Kidney epithelial cell (primary cell): Measurements from ENCODE around the gene ALX3. TPM values are rescaled to one million over a fixed set of nuclear protein-coding genes. Genes with fewer than 3 reads are reported as not detected.

Experiments
- DNase-seq: peaks from one replicate; pipeline ENCODE4 v3.0.0-alpha.2; 2010; ENCODE audit warnings: low read depth
- H3K27me3 ChIP-seq: 2 replicates; pipeline ENCODE4 v1.6.0; 2011; ENCODE audit warnings: low read length; ENCODE audit not compliant: control insufficient read depth, insufficient read depth
- H3K36me3 ChIP-seq: 2 replicates; pipeline ENCODE4 v1.5.1; 2011; ENCODE audit warnings: low read length; ENCODE audit not compliant: control insufficient read depth, insufficient read depth
- H3K4me3 ChIP-seq: 2 replicates; pipeline ENCODE4 v1.5.1; 2011; ENCODE audit warnings: low read depth, mild to moderate bottlenecking, control low read depth, low read length
- total RNA-seq: library from RNA; depleted of rRNA; stranded (reverse); fragments of >200 nt; gene quantifications from 2 replicates; pipeline ENCODE4 v1.2.3, GENCODE V29; 2015
- TF ChIP-seq, protein P1 (sequence below): IDR thresholded peaks from 2 replicates; pipeline ENCODE4 v1.5.1; 2011; ENCODE audit warnings: mild to moderate bottlenecking, moderate library complexity, low read length, control low read depth, inconsistent platforms; ENCODE audit not compliant: insufficient read depth, poor library complexity, severe bottlenecking

Gene ALX3
- total RNA-seq, 1 donor from 2014 or later = not detected

DNA sequence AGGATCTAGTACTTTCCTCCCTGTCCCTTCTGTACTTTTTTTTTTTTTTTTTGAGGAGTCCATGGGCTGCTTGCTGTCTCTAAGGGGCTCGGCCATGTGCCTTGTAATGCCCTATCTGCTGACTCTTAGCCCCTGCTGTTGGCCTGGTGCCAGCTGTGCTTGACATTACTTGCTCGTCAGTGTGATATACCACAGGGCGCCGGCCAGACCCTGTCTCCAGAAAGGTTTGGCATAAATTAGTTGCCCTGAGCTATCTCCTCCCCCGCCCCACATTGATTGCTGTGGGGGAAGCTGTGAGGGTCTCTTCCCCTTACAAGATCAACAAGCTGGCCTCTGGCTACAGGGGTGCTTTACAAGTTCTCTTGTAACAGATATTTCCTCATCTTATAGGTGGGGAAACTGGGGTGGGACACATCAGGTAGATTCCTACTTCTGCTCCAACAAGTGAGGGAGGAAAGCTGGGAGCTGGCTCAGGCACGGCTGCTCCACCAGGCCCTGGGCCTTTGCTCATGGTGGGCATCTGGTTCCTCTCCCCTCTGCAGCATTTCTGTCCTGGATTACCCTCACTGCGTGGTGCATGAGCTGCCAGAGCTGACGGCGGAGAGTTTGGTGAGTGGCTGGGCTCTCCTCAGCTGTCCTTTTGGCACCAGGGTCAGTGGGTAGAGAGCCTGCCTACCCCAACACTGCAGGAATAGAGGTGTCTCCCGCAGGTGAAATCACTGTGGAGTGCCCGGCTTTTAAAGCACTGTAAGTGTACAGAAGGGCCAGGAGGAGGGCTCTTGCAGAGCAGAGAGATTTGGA lies 20.5 kb downstream of the ALX3 start:
- Histone ChIP-seq H3K36me3 (peaks cover 11% of the 10 kb centered on the region), H3K27me3 (no peaks in the 10 kb centered on the region), H3K4me3 (no peak overlapping the region)
- no peak for DNase-seq
- TF ChIP-seq, protein P1, sequence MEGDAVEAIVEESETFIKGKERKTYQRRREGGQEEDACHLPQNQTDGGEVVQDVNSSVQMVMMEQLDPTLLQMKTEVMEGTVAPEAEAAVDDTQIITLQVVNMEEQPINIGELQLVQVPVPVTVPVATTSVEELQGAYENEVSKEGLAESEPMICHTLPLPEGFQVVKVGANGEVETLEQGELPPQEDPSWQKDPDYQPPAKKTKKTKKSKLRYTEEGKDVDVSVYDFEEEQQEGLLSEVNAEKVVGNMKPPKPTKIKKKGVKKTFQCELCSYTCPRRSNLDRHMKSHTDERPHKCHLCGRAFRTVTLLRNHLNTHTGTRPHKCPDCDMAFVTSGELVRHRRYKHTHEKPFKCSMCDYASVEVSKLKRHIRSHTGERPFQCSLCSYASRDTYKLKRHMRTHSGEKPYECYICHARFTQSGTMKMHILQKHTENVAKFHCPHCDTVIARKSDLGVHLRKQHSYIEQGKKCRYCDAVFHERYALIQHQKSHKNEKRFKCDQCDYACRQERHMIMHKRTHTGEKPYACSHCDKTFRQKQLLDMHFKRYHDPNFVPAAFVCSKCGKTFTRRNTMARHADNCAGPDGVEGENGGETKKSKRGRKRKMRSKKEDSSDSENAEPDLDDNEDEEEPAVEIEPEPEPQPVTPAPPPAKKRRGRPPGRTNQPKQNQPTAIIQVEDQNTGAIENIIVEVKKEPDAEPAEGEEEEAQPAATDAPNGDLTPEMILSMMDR = no peak

DNA sequence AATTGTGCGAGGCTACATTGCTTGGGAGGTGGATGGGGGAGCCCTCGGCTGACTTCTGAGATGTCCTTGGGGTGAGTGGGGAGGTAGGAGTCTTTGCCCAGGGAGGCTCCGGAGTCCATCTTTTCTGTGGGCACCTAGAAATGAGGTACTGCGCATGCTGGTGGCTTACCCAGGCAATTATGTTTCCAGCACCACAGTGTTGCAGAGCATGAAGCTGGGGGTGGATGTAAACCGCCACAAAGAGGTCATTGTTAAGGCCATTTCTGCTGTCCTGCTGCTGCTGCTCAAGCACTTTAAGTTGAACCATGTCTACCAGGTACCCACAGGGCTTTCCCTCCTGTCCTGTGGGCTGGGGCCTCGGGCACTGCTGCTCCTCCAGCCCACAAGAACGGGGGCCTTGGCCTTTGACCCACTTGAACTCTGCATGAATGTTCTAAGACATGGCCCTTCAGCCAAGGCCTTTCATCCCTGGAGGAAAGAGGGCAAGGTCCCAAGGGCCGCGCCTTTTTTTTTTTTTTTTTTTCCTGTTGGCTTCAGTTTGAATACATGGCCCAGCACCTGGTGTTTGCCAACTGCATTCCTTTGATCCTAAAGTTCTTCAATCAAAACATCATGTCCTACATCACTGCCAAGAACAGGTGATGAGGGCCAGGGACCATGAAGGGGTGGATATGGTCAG lies 21.4 kb downstream of the ALX3 start:
- H3K4me3 ChIP-seq = no peak overlapping the region
- TF ChIP-seq, protein P1 = no peak
- no peaks in the 10 kb centered on the region for H3K27me3 ChIP-seq
- peaks cover 11% of the 10 kb centered on the region for H3K36me3 ChIP-seq
- DNase-seq = no peak

DNA sequence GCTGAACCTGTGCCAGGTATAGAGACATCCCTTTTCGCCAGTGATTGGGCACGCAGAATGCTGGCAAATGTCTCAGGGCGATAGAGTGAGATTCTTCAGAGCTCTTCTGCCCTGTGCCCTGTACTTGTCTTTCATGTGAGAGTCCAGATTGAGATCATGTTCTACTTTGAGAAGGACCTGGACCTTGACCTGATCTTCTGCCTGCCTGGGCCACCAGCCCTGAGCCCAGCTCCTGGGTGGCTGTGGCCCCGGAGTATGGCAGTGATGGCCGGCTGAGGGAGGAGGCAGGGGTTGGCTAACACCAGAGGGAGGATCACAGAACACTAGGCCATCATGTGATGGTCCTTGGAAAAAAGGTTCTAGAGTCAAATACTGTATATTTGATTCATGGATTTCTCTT lies 22.2 kb downstream of the ALX3 start:
- no peak overlapping the region for H3K4me3 ChIP-seq
- TF ChIP-seq, protein P1 = no peak
- no peaks in the 10 kb centered on the region for H3K27me3 ChIP-seq
- peaks cover 9% of the 10 kb centered on the region for H3K36me3 ChIP-seq
- DNase-seq = no peak

DNA sequence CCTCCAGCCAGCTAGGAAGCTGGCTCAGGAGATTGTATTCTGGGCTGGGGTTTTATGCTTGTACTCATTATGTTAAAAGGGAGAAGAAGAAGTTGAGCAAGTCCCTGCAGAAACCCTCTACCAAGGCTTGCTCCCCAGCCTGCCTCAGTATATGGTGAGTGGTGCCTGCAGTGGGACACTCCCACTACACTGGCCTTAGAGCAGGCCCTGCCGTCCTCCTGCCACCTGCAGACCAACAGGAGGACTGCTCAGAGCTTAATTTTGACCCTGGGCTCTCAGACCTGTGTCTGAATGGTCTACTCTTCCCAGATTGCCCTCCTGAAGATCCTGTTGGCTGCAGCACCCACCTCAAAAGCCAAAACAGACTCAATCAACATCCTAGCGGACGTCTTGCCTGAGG lies 23.0 kb downstream of the ALX3 start:
- Histone ChIP-seq H3K36me3 (peaks cover 9% of the 10 kb centered on the region), H3K27me3 (no peaks in the 10 kb centered on the region), H3K4me3 (no peak overlapping the region)
- no peak for DNase-seq
- TF ChIP-seq, protein P1 = no peak

DNA sequence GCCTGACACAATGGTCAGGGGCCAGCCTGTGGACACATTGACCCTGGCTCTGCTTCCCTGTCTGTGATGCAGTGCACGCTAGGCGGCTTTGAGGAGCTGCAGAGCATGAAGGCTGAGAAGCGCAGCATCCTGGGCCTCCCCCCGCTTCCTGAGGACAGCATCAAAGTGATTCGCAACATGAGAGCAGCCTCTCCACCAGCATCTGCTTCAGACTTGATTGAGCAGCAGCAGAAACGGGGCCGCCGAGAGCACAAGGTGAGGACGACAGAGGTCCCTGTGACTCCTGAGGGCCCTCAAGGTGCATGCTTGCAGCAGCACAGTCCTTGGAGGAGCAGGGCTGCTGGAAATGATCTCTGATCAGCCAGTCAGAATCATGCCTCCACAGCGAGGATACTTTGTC lies 27.5 kb downstream of the ALX3 start:
- TF ChIP-seq, protein P1 = no peak
- no peak for DNase-seq
- Histone ChIP-seq H3K27me3 (no peaks in the 10 kb centered on the region), H3K4me3 (no peak overlapping the region), H3K36me3 (peaks cover 13% of the 10 kb centered on the region)
